Central memory CD8-positive, alpha-beta T cell (primary cell): ENCODE measurements around the gene SETD6.
A peak's percentile ranks its signal among the peaks of the same experiment; 100 is the strongest.
"Not testable (repeated sequence)": the region's sequence is repeated elsewhere in the genome, so short reads cannot be mapped to it uniquely, and the experiment has no call there.

ENCODE experiments used
- ATAC-seq: fragments of 150-1000 bp; cut with Tn5 transposase; replicated peaks from 2 replicates; pipeline ENCODE4 v1.10.0; 2022; ENCODE audit warnings: mild to moderate bottlenecking, moderate FRiP score, moderate number of reproducible peaks; ENCODE audit not compliant: poor library complexity, severe bottlenecking; ENCODE audit errors: extremely low read depth
- DNase-seq, 2 donors: peaks; one replicate each; pipeline ENCODE4 v3.0.0; 2021; ENCODE audit warnings: low spot score in 2 of 2
- H3K27ac Mint-ChIP-seq: one replicate; pipeline ENCODE4 v1.8.0; 2022; ENCODE audit warnings: low read depth, mild to moderate bottlenecking, moderate library complexity, mixed read lengths
- H3K27me3 Mint-ChIP-seq: one replicate; pipeline ENCODE4 v1.8.0; 2022; ENCODE audit warnings: mixed read lengths
- H3K36me3 Mint-ChIP-seq: one replicate; pipeline ENCODE4 v1.8.0; 2022; ENCODE audit warnings: mild to moderate bottlenecking, moderate library complexity, mixed read lengths; ENCODE audit not compliant: insufficient read depth
- H3K4me1 Mint-ChIP-seq: one replicate; pipeline ENCODE4 v1.8.0; 2022; ENCODE audit warnings: mixed read lengths
- H3K4me3 Mint-ChIP-seq: one replicate; pipeline ENCODE4 v1.8.0; 2022; ENCODE audit warnings: mild to moderate bottlenecking, moderate library complexity, mixed read lengths
- H3K9me3 Mint-ChIP-seq: one replicate; pipeline ENCODE4 v1.8.0; 2022; ENCODE audit warnings: mixed read lengths

Gene SETD6

DNA sequence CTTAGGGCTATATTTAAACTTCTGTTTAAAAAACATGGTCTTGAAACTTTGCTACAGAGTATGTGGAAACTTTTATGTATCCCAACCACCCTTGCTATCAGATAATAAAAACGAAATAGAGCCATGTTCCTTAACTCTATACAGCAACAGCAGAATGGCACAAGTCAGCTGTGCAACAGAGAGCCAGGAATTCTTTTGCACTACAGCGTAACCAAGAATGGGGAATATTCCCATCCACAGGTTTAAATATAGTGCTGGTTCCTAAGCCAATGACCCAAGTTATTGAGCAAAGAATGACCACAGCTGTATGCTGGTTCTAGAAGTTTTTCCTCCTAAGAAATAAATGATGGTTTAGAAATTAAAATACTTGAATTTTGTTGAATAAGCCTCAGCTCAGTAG lies 33.1 kb downstream of the SETD6 start:
- DNase-seq (no peak), ATAC-seq (no peak)
- peaks cover 80% of the 10 kb centered on the region for H3K36me3 Mint-ChIP-seq
- no peaks in the 10 kb centered on the region for H3K9me3 Mint-ChIP-seq
- H3K27ac Mint-ChIP-seq, result no peak overlapping the region
- no peak overlapping the region for H3K4me3 Mint-ChIP-seq
- peaks cover 7% of the 10 kb centered on the region for H3K4me1 Mint-ChIP-seq
- no peaks in the 10 kb centered on the region for H3K27me3 Mint-ChIP-seq

DNA sequence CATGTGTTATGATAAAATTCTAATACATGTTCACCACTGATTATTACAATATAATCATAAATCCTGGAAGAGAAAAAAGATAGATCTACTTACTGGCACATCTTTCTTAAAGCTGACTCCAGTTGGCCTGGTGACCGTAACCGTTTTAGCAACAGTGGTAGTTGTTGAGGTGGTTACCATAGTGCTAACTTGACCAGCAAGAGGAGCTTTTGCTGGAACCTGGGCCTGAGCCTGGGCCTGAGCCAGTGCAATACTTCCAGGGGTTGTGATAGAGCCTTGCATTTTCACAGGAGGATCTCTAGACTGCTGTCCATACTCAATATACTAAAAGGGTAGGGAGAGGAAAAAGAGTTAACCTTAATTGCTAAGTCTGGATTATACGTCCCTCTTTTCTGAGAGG lies 36.2 kb downstream of the SETD6 start:
- H3K27me3 Mint-ChIP-seq, result no peaks in the 10 kb centered on the region
- ATAC-seq (no peak), DNase-seq (no peak)
- H3K36me3 Mint-ChIP-seq, result peaks cover 83% of the 10 kb centered on the region
- no peaks in the 10 kb centered on the region for H3K9me3 Mint-ChIP-seq
- H3K27ac Mint-ChIP-seq, result no peak overlapping the region
- H3K4me3 Mint-ChIP-seq, result no peak overlapping the region
- H3K4me1 Mint-ChIP-seq, result peaks cover 7% of the 10 kb centered on the region

DNA sequence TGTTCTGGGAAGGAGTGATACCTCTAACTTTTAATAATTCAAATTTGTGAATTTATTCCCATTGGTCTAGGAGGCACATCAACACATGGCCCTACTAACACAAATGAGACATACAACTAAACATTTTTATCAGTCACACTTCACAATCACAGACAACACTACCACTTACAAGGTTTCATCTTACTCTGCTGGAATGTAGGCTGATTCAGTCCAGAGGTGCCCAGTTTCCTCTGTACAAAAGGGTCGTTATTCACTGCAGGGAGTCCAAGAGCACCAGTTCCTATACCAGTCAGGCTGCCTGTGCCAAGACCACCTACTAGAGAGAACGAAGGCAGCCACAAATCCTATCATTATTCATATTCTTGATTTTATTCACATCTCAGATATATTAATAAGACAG lies 41.4 kb downstream of the SETD6 start:
- Mint-ChIP-seq H3K36me3 (peaks cover 68% of the 10 kb centered on the region), H3K27ac (peak overlapping the region; percentile 65), H3K4me3 (no peak overlapping the region)

GRCh38 chr16:58563235-58563634 lies 47.9 kb downstream of the SETD6 start:
- DNase-seq (no peak), ATAC-seq (no peak)
- Mint-ChIP-seq H3K4me1 (peaks cover 16% of the 10 kb centered on the region), H3K4me3 (no peak overlapping the region), H3K9me3 (no peaks in the 10 kb centered on the region), H3K36me3 (peaks cover 55% of the 10 kb centered on the region), H3K27me3 (no peaks in the 10 kb centered on the region), H3K27ac (no peak overlapping the region)

More for the DNA sequence above, 41.4 kb downstream of the SETD6 start:
- no peaks in the 10 kb centered on the region for H3K9me3 Mint-ChIP-seq
- DNase-seq (no peak), ATAC-seq (no peak)
- H3K4me1 Mint-ChIP-seq, result no peaks in the 10 kb centered on the region
- H3K27me3 Mint-ChIP-seq, result no peaks in the 10 kb centered on the region

GRCh38 chr16:58563775-58564174 lies 48.5 kb downstream of the SETD6 start:
- DNase-seq, result no peak
- Mint-ChIP-seq H3K36me3 (peaks cover 52% of the 10 kb centered on the region), H3K27me3 (no peaks in the 10 kb centered on the region), H3K4me1 (peaks cover 16% of the 10 kb centered on the region), H3K4me3 (no peak overlapping the region), H3K9me3 (no peaks in the 10 kb centered on the region), H3K27ac (no peak overlapping the region)
- ATAC-seq, result no peak

- not testable (repeated sequence) for H3K9me3 Mint-ChIP-seq, H3K4me3 Mint-ChIP-seq, H3K27me3 Mint-ChIP-seq, ATAC-seq, DNase-seq, H3K27ac Mint-ChIP-seq
- H3K4me1 Mint-ChIP-seq, result peaks cover 28% of the 10 kb centered on the region
- peaks cover 56% of the 10 kb centered on the region for H3K36me3 Mint-ChIP-seq
Measured at GRCh38 chr16:58565697-58566096, 50.4 kb downstream of the SETD6 start.
